Effector CD4-positive, alpha-beta T cell (primary cell): ENCODE data around the gene NCOA1.

Experiments used
- DNase-seq: peaks from one replicate; pipeline ENCODE4 v3.0.0-alpha.2; 2020

Gene NCOA1

GRCh38 chr2:24710806-24711205 is 219.8 kb downstream of the NCOA1 start:
- no peak for DNase-seq

GRCh38 chr2:24711865-24712264 is 220.8 kb downstream of the NCOA1 start:
- no peak for DNase-seq

DNA sequence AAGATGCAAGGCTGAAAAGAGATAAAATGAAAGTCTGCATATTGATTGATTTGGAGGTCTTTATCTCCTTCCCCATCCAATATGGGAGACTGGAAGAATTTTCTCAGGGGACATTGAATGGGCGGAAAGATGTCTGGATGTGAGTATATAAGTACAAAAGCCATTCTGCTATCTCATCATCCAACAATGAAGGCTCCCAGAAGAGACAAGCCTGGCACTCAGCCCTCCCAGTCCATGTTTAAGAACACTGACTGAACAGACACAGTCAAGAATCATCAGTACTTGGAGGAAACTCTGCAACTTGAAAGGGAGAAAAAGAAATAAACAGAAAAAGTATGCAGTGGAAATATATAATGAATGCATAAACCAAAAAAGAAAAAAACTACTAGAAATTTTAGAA is 221.2 kb downstream of the NCOA1 start:
- DNase-seq = no peak

DNA sequence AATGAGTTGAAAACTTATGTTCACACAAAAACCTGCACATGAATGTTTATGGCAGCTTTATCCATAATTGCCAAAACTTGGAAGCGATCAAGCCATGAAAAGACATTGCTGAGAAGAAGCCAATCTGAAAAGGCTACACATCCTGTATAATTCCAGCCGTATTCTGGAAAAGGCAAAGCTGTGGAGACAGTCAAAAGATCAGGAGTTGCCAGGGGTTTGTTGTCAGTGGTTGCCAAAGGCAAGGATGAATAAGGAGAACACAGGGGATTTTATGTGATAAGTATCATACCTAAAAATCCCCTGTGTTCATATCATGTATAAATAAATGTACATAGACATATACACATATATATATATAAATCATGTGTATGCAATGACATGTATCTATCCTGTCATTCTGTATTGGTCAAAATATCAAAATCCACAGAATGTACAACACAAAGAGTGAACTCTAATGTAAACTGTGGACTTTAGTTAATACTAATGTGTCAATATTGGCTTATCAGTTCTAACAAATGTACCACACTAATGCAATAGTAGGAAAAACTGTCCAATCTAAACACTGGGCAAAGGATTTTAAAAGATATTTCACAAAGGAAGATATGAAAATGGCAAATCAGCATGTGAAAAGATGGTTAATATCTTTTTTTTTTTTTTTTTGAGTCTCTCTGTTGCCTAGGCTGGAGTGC is 226.4 kb downstream of the NCOA1 start:
- DNase-seq = no peak

DNA sequence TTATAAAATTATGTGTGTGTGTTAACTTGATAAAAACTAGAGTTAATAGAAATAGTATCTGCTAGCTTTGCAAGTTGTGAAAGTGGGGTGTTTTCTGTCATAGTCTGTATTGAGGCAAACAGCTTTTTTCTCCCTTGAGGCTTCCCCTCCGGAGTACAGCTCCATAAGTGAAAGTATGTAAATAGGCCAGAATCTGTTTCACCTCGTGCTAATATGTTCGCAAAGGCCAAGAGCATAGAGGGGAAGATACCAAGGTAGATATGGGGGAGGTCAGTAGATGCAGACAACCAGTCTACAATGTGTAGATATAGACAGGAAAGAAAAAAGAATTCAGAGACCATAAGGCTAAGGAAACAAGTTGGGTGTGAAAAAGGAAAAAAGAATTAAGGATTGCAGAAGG is 229.3 kb downstream of the NCOA1 start:
- no peak for DNase-seq

DNA sequence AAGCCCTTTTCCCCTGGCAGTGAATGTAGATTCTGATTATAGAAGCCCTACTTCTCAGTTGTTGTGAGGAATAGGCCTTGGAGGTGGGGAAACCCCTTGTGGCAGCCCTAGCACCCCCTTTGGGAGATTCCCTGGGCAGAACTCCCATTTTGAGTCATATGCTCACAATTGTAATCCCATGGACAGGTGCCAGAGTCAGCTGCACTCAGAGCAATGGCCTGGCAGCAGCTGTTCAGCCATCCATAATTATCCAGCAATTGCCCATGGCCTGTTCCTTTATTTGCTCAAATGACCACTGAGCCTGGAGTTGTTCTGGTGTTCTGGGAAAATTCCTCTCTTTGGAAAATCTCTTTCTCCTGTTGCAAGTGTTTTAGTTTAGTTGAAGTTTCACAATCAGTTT is 230.4 kb downstream of the NCOA1 start:
- no peak for DNase-seq

DNA sequence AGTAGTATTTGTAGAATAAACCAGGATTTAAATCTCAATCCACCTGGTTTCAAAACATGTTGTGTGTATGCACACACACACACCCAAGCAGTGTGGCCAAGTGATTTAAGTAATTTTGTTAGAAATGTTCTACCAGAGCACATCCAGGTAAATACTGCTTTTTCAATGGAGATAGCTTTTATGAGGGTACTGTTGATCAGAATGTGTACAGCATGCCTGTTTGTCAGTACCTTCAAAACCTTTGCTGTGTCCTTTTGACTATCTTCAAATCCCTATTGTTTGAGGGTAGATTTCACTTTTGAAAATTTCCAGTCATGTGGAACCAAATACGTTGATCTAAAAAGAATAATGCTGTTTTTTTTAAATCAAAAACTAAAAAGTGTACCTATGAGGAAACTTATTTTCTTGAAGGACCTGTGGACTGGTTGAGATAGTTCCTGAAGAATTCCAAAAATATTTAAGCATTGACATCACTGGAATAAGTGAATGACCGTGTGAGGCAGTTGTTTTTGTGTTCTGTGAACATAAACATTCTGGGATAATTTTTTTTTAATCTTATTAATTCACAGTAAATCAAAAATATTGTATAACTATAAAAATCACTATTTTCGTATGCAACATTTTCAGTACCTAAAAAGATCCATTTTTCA is 231.2 kb downstream of the NCOA1 start:
- DNase-seq = no peak

DNA sequence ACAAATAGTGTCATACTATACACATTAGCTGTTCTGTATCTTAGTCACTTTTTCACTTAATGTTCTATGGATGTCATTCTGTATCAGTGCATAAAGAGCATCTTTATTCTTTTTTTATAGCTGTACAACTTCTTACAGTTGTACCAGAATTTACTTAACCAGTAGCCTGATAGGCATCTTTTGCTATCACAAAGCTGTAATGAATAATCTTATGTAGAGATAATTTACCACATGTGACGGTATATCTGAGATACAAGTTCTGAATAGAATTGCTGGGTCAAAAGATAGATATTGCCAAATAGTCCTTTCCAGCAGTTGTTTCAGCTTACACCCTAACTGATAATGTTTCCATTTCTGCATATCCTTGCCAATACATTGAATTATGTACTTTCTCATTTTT is 232.1 kb downstream of the NCOA1 start:
- no peak for DNase-seq

DNA sequence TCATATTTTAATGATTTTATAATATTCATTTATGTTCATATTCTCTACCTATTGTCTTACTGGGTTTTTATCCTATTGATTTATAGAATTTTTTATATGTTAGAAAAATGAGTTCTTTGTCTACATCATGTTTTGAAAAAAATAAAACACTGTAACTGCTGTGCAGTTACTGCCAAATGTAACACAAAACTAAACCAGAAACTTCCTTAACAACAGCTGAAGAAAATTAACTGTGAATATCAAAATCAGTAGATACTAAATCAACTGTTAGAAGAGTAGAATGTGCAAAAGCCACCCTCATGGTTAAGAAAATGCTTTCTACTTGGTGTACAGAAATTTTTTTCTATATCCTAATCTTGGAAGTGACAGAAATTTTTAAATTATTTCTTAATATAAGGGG is 232.6 kb downstream of the NCOA1 start:
- no peak for DNase-seq

- DNase-seq = no peak
Observed at GRCh38 chr2:24724111-24724775, 233.2 kb downstream of the NCOA1 start.

DNA sequence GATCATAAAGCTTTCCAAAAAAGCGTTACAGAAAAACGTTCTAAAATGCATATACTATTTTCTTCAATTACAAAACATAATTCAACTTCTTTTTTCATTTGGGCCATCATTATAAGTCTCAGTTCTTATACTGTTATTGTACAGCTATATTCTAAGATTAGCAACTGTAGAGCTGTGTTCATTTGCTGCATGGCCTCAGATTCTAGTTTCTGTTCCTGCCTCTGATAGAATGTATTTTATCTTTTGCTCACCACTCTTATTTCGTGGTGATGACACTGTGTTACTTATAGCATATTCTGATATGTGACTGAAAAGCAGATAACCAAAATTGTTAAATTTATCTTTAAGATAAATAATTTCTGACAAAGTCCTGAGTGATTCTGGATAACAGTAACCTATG is 234.9 kb downstream of the NCOA1 start:
- DNase-seq = no peak

GRCh38 chr2:24730481-24730880 is 239.4 kb downstream of the NCOA1 start:
- DNase-seq = no peak

GRCh38 chr2:24731040-24731439 is 240.0 kb downstream of the NCOA1 start:
- DNase-seq = no peak

DNA sequence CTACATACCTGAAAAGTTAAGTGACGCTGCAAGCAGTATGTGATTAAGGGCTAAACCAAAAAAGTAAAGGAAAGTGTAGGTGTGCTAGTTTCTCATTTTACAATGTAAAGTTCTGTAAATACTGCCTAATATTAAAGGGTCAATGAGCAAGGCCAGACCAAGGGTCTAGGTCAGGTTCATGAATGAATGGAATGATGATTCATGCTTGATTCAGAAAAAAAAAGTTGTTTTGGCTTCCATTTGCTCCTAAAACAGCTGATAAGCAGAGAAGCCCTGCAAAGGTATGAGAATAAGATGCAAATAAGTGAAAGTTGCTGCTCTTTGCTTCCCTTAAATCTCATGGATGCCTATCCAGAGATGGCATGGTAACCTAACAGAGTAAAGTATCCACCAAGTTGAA is 240.9 kb downstream of the NCOA1 start:
- no peak for DNase-seq

DNA sequence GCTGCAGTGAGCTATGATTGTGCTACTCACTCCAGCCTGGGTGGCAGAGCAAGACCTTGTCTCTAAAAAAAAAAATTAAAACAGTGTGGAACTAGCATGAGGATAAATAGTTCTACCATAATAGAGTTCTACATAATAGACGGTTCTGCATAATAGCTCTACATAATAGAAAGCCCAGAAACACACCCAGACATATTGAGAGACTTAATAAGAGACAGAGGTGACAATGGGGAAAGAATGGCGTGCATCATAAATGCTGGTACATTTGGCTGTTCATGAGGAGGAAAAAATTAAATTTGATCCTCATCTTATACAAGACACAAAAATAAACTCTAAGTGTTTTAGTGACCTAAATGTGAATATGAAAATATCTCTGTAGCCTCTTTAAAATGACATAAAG is 243.7 kb downstream of the NCOA1 start:
- DNase-seq = no peak

DNA sequence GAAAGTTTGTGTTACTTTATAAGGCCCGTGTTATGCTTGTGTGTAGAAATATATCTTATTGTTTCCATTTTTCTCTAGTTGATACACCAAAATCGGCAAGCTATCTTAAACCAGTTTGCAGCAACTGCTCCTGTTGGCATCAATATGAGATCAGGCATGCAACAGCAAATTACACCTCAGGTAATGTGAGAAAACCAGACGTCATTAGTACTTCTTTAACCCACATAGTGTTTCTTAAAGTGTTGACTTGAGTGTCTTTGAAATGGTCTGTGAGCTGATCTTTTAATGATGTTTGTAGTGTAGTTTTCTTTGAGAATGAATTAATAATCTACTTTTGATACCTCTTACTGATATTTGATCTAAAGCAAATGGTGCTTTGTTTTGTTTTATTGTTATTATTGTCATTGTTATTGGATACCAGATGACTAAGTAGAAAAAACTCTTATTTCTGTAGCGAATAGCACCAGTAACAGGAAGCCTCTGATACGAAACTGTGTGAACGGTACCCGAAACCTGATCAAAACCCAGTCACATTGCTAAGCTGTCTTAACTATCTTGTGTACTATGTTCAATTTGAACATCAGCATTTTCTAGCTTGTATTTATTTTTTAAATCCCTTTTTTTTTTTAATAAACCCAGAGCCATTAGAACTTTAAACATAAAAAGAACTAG is 248.4 kb downstream of the NCOA1 start:
- no peak for DNase-seq

- DNase-seq = no peak
Observed at GRCh38 chr2:24740142-24740541, 249.1 kb downstream of the NCOA1 start.

DNA sequence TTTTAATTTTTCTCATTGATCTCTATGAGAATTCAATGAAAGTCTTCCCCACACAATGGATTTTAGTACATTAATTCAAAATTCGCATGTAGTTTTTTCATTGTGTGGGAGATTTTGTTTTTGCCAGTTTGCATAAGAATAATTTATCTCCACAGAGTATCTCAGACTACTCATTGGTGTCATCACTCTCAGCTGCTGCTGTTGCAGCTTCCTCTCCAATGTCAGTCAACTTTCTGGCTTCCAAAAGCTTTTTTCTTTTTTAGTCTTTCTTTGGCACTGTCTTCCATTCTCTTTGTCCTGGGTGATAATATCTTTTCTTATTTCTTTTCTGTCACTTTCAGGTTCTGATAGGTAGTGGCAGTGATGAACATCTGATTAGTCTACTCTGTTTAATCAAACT is 251.7 kb downstream of the NCOA1 start:
- DNase-seq = no peak

- DNase-seq = no peak
Observed at GRCh38 chr2:24743924-24744323, 252.9 kb downstream of the NCOA1 start.

- DNase-seq = no peak
Observed at GRCh38 chr2:24744356-24744755, 253.3 kb downstream of the NCOA1 start.

DNA sequence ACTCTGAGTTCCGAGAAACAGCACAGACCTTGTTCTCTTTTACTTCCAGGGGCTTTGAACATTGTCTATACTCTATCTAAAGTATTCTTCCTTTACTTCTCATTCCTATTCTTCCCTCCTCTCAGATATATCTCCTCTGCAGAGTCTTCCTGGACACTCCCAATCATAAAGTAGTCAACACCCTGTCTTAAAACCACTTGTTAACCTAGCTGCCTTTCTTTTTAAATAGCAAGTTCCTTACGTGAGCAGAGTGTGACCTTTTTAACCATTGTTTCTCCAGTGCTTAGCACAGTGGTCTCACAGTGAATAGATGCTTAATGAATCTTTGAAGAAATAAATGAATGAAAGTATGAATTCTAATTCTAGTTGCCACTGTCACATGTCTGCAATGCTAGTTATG is 254.8 kb downstream of the NCOA1 start:
- DNase-seq = no peak

DNA sequence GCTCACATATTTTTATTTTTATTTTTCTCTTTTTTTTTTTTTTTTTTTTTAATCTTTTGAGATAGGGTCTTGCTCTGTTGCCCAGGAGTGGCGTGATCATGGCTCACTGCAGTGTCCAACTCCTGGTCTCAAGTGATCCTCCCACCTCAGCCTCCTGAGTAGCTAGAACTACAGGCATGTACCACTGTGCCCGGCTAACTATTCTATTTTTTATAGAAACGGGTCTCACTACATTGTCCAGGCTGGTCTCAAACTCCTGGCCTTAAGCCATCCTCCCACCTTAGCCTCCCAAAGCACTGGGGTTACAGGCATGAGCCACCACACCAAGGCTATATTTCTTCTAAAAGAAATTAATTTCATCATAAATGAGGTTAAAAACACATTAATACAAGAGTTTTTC is 256.2 kb downstream of the NCOA1 start:
- no peak for DNase-seq

DNA sequence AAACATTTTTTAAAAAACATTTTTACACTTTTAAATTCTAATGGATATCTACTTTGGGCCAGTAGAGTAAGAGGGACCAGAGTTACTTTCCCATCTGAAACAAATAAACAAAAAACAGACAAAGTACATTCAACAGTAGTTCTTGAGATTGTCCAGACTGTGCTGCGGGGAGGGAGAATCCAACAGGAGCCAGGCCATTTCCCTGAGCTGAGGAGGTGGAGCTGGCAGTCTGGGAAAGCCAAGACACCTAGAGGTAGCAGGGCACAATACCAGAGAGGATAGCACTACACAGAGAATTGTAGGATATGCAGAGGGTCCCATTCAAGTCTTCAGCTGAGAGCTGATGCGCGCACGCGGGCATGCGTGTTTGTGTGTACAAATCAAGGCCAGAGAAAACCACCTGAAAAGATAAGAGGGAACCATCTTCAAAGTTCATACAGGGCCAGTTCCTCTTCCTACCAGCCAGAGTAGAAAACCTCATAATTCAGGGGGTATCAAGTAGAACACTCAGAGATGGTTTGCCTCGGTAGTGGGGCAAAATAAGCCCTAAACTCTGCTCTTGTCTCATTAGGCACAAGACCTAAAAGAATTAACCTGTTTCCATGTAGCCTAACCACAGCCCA is 258.1 kb downstream of the NCOA1 start:
- no peak for DNase-seq
